A549 treated with CpdA at 1 μM for 4 hours (cell line): ENCODE data around the gene GATA2. TPM values are rescaled to one million over a fixed set of nuclear protein-coding genes. Genes with fewer than 3 reads are reported as not detected.

ENCODE experiments used
- total RNA-seq: library from RNA; stranded (reverse); fragments of 200-300 nt; extraction: Qiagen RNA extraction; gene quantifications from 5 replicates; pipeline ENCODE4 v1.2.3, GENCODE V29; 2022; ENCODE audit warnings: low read depth

The GATA2 gene
- 4.1 to 5.5 TPM (median 5.5 TPM) in 5 replicates for total RNA-seq

DNA sequence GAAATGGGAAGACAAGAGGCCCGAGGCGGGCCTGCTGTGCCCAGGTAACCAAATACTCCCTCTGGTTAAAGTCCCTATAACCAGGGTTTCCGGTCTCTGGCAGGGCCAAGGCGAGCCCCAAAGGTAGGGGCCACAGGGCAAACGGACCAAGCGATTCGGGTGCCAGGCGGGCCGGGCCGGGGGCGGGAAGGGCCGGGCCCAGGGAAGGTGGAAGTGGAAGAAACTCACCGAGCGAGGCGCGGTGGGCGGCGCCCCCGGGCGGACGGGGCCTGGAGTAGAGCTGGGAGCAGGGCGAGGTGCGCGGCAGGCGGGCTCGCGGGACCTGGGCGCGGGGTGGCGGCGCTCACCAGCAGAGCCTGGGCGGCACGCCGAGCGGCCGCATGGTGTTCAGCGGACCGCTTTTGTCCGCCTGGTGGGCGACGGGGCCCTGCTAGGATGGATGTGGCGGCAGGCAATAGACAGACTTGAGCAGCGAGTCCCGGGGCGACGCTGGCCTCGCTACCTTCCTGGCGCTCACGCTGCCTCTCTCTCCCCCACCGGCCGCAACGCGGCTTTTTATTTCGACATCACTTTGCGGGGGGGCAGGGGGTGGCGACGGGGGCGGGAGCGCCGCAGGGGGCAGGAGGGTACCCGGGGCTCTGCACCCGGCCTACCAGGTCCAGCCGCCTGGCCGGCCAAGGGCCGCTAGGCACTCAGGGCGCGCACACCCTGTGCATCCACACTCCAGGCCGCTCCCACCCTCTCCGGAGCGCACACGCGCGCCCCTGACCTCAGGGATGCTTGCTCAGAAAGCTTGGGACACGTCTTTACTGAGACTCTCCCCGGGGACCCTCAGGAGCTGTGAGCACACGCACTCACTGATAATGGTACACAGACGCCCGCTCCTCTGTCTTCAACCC is at the start of gene GATA2:
Gene GATA2 (minus strand): TSS at position 531 of the 899 bp plus-strand sequence. CDS start 6,170 bp downstream, outside the sequence.

DNA sequence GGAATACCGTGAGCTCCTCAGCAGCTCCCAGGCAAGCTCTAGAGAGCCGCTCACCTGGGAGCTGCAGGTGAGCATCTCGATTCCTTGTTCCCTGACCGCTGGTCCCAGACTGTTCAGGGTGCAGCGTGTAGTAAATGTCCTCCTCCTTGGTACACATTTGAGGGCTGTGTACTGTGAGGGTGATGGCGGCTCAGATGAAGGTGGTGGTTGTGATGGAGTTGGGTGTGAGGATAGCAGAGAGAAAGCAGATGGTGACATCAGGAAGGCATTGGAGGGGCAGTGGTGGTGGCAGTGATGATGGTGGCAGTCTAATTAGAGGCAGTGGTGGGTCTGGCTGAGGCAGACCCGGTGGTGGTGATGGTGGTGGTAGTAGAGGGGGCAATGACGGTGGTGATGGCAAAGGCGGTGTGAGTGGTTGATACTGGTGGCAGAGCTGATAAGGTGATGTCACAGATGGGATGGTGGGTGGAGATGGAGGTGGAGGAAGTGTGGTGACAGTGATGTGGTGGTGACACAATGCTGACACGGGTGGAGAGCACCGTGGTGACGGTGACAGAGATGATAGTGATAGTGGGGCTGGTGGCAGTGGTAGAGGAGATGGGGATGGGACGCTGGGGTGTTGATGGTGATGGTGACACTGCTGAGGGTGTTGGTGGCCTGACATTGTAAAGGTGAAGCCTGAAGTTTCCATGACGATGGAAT is 26.0 kb downstream of the GATA2 start, which contains the start of gene DNAJB8:
Gene DNAJB8 (minus strand): TSS at position 51 of the 702 bp plus-strand sequence. CDS start 3,645 bp downstream, outside the sequence.

Other genes with a start within 250 kb of the GATA2 start
- gene DNAJB8, start 26.3 kb downstream of the GATA2 start, total RNA-seq: not detected in 5 replicates
- gene RPN1, start 157.6 kb upstream of the GATA2 start, total RNA-seq: 164 to 173 TPM (median 166 TPM) in 5 replicates
- gene RAB7A, start 233.0 kb upstream of the GATA2 start, total RNA-seq: 167 to 201 TPM (median 185 TPM) in 5 replicates